MM.1S (cell line): Measurements from ENCODE around the gene AGPS.

Experiments used
- EZH2phosphoT487 ChIP-seq: fragments of 300-600 bp; sonication (generic); IDR thresholded peaks from 2 replicates; pipeline ENCODE4 v1.6.1; 2018; ENCODE audit warnings: antibody characterized with exemption, low read length
- TF ChIP-seq, protein P1 (sequence below): fragments of 300-600 bp; sonication (generic); IDR thresholded peaks from 2 replicates; pipeline ENCODE4 v1.5.1; 2016; ENCODE audit warnings: antibody characterized with exemption, low read length, mixed read lengths

DNA sequence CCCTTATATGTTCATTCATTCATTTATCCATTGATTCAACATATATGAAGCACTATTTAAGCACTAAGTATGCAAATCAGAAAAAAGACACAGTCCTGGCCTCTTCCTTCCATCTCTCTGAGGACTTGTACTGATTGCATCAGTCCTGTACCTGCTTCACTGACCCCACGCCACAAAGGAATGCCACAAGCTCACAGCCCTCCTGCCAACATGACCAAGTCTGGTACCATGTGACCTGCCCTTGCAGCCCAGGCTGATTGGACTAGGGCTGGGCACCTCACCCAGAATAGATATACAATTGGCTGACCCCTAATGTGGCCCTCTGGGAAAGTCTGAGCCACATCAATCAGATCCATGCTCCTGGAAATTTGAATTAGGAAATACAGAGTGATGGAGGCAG, 196.6 kb downstream of the AGPS start:
- TF ChIP-seq, protein P1, sequence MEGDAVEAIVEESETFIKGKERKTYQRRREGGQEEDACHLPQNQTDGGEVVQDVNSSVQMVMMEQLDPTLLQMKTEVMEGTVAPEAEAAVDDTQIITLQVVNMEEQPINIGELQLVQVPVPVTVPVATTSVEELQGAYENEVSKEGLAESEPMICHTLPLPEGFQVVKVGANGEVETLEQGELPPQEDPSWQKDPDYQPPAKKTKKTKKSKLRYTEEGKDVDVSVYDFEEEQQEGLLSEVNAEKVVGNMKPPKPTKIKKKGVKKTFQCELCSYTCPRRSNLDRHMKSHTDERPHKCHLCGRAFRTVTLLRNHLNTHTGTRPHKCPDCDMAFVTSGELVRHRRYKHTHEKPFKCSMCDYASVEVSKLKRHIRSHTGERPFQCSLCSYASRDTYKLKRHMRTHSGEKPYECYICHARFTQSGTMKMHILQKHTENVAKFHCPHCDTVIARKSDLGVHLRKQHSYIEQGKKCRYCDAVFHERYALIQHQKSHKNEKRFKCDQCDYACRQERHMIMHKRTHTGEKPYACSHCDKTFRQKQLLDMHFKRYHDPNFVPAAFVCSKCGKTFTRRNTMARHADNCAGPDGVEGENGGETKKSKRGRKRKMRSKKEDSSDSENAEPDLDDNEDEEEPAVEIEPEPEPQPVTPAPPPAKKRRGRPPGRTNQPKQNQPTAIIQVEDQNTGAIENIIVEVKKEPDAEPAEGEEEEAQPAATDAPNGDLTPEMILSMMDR = no peak
- TF ChIP-seq EZH2phosphoT487 = no peak
